Peyer's patch (tissue), 4 donors: Measurements from ENCODE around the gene FAT2. TPM values are rescaled to one million over a fixed set of nuclear protein-coding genes. Genes with fewer than 3 reads are reported as not detected.

Source experiments
- DNase-seq, 3 donors: peaks; one replicate each; pipeline ENCODE4 v3.0.0-alpha.2; 2017 to 2019
- H3K27ac ChIP-seq, 4 donors: fragments of 200-600 bp; sonication (generic); one replicate each; pipeline ENCODE4 v1.5.1; 2016 to 2019
- H3K27me3 ChIP-seq, 2 donors: fragments of 200-600 bp; sonication (generic); one replicate each; pipeline ENCODE4 v1.5.1; 2019
- H3K36me3 ChIP-seq, 3 donors: fragments of 200-600 bp; sonication (generic); one replicate each; pipeline ENCODE4 v1.5.1; 2016 to 2019
- H3K4me1 ChIP-seq, 4 donors: fragments of 200-600 bp; sonication (generic); one replicate each; pipeline ENCODE4 v1.5.1; 2016 to 2019
- H3K4me3 ChIP-seq, 4 donors: fragments of 200-600 bp; sonication (generic); 1 replicate in 3 of 4; 2 replicates in 1 of 4; pipeline ENCODE4 v1.5.1; 2016 to 2019; ENCODE audit warnings: mild to moderate bottlenecking in 1 of 4
- H3K9me3 ChIP-seq, 4 donors: fragments of 200-600 bp; sonication (generic); one replicate each; pipeline ENCODE4 v1.5.1; 2016 to 2019; ENCODE audit warnings: mild to moderate bottlenecking in 1 of 4
- CTCF ChIP-seq, 6 experiments: fragments of 450-650 bp in 4 of 6; fragments of 200-600 bp in 2 of 6; sonication (generic) in 1 of 6; IDR thresholded peaks; one replicate each; pipeline ENCODE4 v1.5.1; 2017 to 2019; ENCODE audit warnings: antibody characterized with exemption in 6 of 6, mild to moderate bottlenecking in 3 of 6, moderate library complexity in 1 of 6
- POLR2A ChIP-seq, 2 donors: fragments of 450-650 bp; IDR thresholded peaks; one replicate each; pipeline ENCODE4 v1.5.1; 2017; ENCODE audit warnings: antibody characterized with exemption in 2 of 2, mild to moderate bottlenecking in 2 of 2, moderate library complexity in 2 of 2
- total RNA-seq, 4 donors: library from RNA; depleted of rRNA; stranded (reverse); fragments of >200 nt; gene quantifications; one replicate each; pipeline ENCODE4 v1.1.0, GENCODE V29; 2016

FAT2 gene
- total RNA-seq, 4 donors from 2014 or later = under 0.01 TPM; not detected in 3

GRCh38 chr5:151553695-151554094, 37.4 kb downstream of the FAT2 start:
- TF ChIP-seq CTCF (IDR thresholded peaks at IDR 0.05) (no peak), POLR2A (IDR thresholded peaks at IDR 0.05) (no peak)
- no peak overlapping the region for H3K4me3 ChIP-seq
- no peaks in the 10 kb centered on the region for H3K27me3 ChIP-seq
- DNase-seq = no peak
- H3K27ac ChIP-seq = no peak overlapping the region
- H3K4me1 ChIP-seq = no peaks in the 10 kb centered on the region
- no peaks in the 10 kb centered on the region for H3K36me3 ChIP-seq
- no peaks in the 10 kb centered on the region for H3K9me3 ChIP-seq

- no peak for TF ChIP-seq POLR2A (IDR thresholded peaks at IDR 0.05)
- no peak for TF ChIP-seq CTCF (IDR thresholded peaks at IDR 0.05)
Measured at GRCh38 chr5:151553130-151553670, 37.9 kb downstream of the FAT2 start.

GRCh38 chr5:151551985-151552384, 39.1 kb downstream of the FAT2 start:
- Histone ChIP-seq H3K27me3 (no peaks in the 10 kb centered on the region), H3K4me3 (no peak overlapping the region), H3K9me3 (no peaks in the 10 kb centered on the region), H3K27ac (no peak overlapping the region), H3K36me3 (no peaks in the 10 kb centered on the region), H3K4me1 (no peaks in the 10 kb centered on the region)
- TF ChIP-seq CTCF (IDR thresholded peaks at IDR 0.05) (no peak), POLR2A (IDR thresholded peaks at IDR 0.05) (no peak)
- DNase-seq = no peak

More at GRCh38 chr5:151553130-151553670, 37.9 kb downstream of the FAT2 start:
- no peak overlapping the region for H3K27ac ChIP-seq
- no peaks in the 10 kb centered on the region for H3K9me3 ChIP-seq
- no peak for DNase-seq
- no peaks in the 10 kb centered on the region for H3K36me3 ChIP-seq
- no peaks in the 10 kb centered on the region for H3K27me3 ChIP-seq
- no peak overlapping the region for H3K4me3 ChIP-seq
- no peaks in the 10 kb centered on the region for H3K4me1 ChIP-seq

- no peaks in the 10 kb centered on the region for H3K4me1 ChIP-seq
- H3K27ac ChIP-seq = no peak overlapping the region
- H3K27me3 ChIP-seq = no peaks in the 10 kb centered on the region
- TF ChIP-seq CTCF (IDR thresholded peaks at IDR 0.05) = no peak
- TF ChIP-seq POLR2A (IDR thresholded peaks at IDR 0.05) = no peak
- H3K4me3 ChIP-seq = no peak overlapping the region
- H3K36me3 ChIP-seq = no peaks in the 10 kb centered on the region
- DNase-seq = no peak
- no peaks in the 10 kb centered on the region for H3K9me3 ChIP-seq
Measured at GRCh38 chr5:151550146-151550545, 41.0 kb downstream of the FAT2 start.

- TF ChIP-seq POLR2A (IDR thresholded peaks at IDR 0.05) (no peak), CTCF (IDR thresholded peaks at IDR 0.05) (no peak)
- Histone ChIP-seq H3K27ac (no peak overlapping the region), H3K9me3 (no peaks in the 10 kb centered on the region), H3K27me3 (no peaks in the 10 kb centered on the region), H3K36me3 (no peaks in the 10 kb centered on the region), H3K4me1 (no peaks in the 10 kb centered on the region), H3K4me3 (no peak overlapping the region)
- no peak for DNase-seq
Measured at GRCh38 chr5:151549713-151550112, 41.4 kb downstream of the FAT2 start.

- Histone ChIP-seq H3K27ac (no peak overlapping the region), H3K36me3 (no peaks in the 10 kb centered on the region), H3K9me3 (no peaks in the 10 kb centered on the region), H3K4me1 (no peaks in the 10 kb centered on the region), H3K4me3 (no peak overlapping the region), H3K27me3 (no peaks in the 10 kb centered on the region)
- TF ChIP-seq CTCF (IDR thresholded peaks at IDR 0.05) = no peak
- TF ChIP-seq POLR2A (IDR thresholded peaks at IDR 0.05) = no peak
- DNase-seq = no peak
Measured at GRCh38 chr5:151547364-151547763, 43.8 kb downstream of the FAT2 start.
